Endothelial cell of umbilical vein (primary cell): ENCODE measurements around the gene TRAPPC4. TPM values are rescaled to one million over a fixed set of nuclear protein-coding genes. Genes with fewer than 3 reads are reported as not detected.

Experiments used
- BruUV-seq: library from RNA; stranded (reverse); fragments of 400-500 nt; replicated peaks from 2 replicates; lab custom pipeline; 2021; lab: Mats Ljungman, UMichigan
- CTCF ChIA-PET: fragments of 300-600, 350-600 bp; sonication (Branson Sonifier 250); formaldehyde crosslinking; loops from one replicate; lab custom pipeline; 2021; ENCODE audit warnings: antibody characterized with exemption, inconsistent platforms; lab: Charles Lee
- POLR2A ChIA-PET: fragments of 300-600, 350-600 bp; sonication (Branson Sonifier 250); formaldehyde crosslinking; loops from one replicate; lab custom pipeline; 2021; ENCODE audit warnings: antibody characterized with exemption, inconsistent platforms; lab: Charles Lee
- DNase-seq: peaks from one replicate; pipeline ENCODE4 v3.0.0-alpha.2; 2011; ENCODE audit warnings: low read depth, low spot score
- FAIRE-seq: peaks from 2 replicates; lab custom pipeline; 2011; peaks lifted over from hg19 to GRCh38; lab: Jason Lieb, UNC
- H2AFZ ChIP-seq: 2 replicates; pipeline ENCODE4 v1.6.0; 2012; ENCODE audit warnings: low read depth, low read length, control low read depth, inconsistent platforms
- H3K27ac ChIP-seq: 2 replicates; pipeline ENCODE4 v1.5.1; 2011; ENCODE audit warnings: low read depth, mild to moderate bottlenecking, control low read depth, low read length, moderate library complexity; ENCODE audit not compliant: insufficient read depth
- H3K27me3 ChIP-seq, 2 experiments: 2 replicates each; pipeline versions ENCODE4 v1.6.0 to v1.6.1; 2011; ENCODE audit warnings: low read length in 2 of 2, mixed read lengths in 1 of 2; ENCODE audit not compliant: control insufficient read depth in 2 of 2, insufficient read depth in 2 of 2
- H3K36me3 ChIP-seq, 2 experiments: 2 replicates in 1 of 2; 3 replicates in 1 of 2; pipeline ENCODE4 v1.5.1; 2011; ENCODE audit warnings: low read length in 2 of 2, mild to moderate bottlenecking in 1 of 2, moderate library complexity in 1 of 2; ENCODE audit not compliant: control insufficient read depth in 2 of 2, insufficient read depth in 2 of 2; ENCODE audit errors: extremely low read depth in 1 of 2
- H3K4me1 ChIP-seq: 3 replicates; pipeline ENCODE4 v1.5.1; 2011; ENCODE audit warnings: mild to moderate bottlenecking, low read length; ENCODE audit not compliant: control insufficient read depth, insufficient read depth; ENCODE audit errors: extremely low read depth
- H3K4me2 ChIP-seq: 2 replicates; pipeline ENCODE4 v1.6.1; 2011; ENCODE audit warnings: low read length, control low read depth, mixed read lengths; ENCODE audit not compliant: insufficient read depth
- H3K4me3 ChIP-seq, 3 experiments: fragments of 200-600 bp in 1 of 3; sonication (generic), shearing (Covaris generic) in 1 of 3; replicated peaks in 1 of 3; 2 replicates each; pipeline ENCODE4 v1.5.1; 2011 to 2016; ENCODE audit warnings: control low read depth in 3 of 3, low read length in 3 of 3, mild to moderate bottlenecking in 2 of 3, inconsistent platforms in 1 of 3, low read depth in 1 of 3, moderate library complexity in 1 of 3; ENCODE audit not compliant: insufficient read depth in 1 of 3
- H3K79me2 ChIP-seq: 2 replicates; pipeline ENCODE4 v1.6.0; 2012; ENCODE audit warnings: low read length, inconsistent platforms; ENCODE audit not compliant: control insufficient read depth, insufficient read depth
- H3K9ac ChIP-seq: replicated peaks from 2 replicates; pipeline ENCODE3; 2011; ENCODE audit warnings: low read length, control low read depth; ENCODE audit not compliant: insufficient read depth; ENCODE audit errors: extremely low read depth
- H3K9me1 ChIP-seq: replicated peaks from 3 replicates; pipeline ENCODE4 v1.6.0; 2011; ENCODE audit warnings: mild to moderate bottlenecking, low read length; ENCODE audit not compliant: control insufficient read depth, insufficient read depth; ENCODE audit errors: extremely low read depth
- H3K9me3 ChIP-seq: replicated peaks from 2 replicates; pipeline ENCODE4 v1.5.1; 2012; ENCODE audit warnings: low read length, inconsistent platforms; ENCODE audit not compliant: control insufficient read depth, insufficient read depth
- H4K20me1 ChIP-seq: replicated peaks from 2 replicates; pipeline ENCODE3; 2011; ENCODE audit warnings: mild to moderate bottlenecking, low read length; ENCODE audit not compliant: control insufficient read depth, insufficient read depth; ENCODE audit errors: extremely low read depth
- EZH2 ChIP-seq: IDR thresholded peaks from 2 replicates; pipeline ENCODE4 v1.6.1; 2012; ENCODE audit warnings: borderline replicate concordance, low read depth, mild to moderate bottlenecking, moderate library complexity, low read length, inconsistent platforms; ENCODE audit not compliant: severe bottlenecking
- GATA2 ChIP-seq: IDR thresholded peaks from 2 replicates; pipeline ENCODE4 v1.7.0; 2011; ENCODE audit warnings: low read depth, mild to moderate bottlenecking, moderate library complexity, mixed read lengths, low read length; ENCODE audit not compliant: insufficient read length, insufficient read depth
- MAX ChIP-seq: IDR thresholded peaks from 2 replicates; pipeline ENCODE4 v1.6.1; 2011; ENCODE audit not compliant: insufficient read depth, insufficient read length
- MYC ChIP-seq: IDR thresholded peaks from one replicate; pipeline ENCODE4 v1.6.1; 2011; ENCODE audit warnings: mild to moderate bottlenecking, low read depth, low read length
- POLR2AphosphoS5 ChIP-seq: IDR thresholded peaks from 2 replicates; pipeline ENCODE4 v1.6.1; 2012; ENCODE audit warnings: low read depth, mild to moderate bottlenecking, control low read depth, low read length, moderate library complexity; ENCODE audit not compliant: insufficient read depth
- dilution Hi-C: fragments of 300-500 bp; cut with MboI; formaldehyde crosslinking; loops from one replicate; pipeline ENCODE4 v1.15.0; 2019; ENCODE audit warnings: low sequenced_read_pairs; ENCODE audit not compliant: extremely low pct_ligation_motif_present
- intact Hi-C: fragments of 100-400 bp; cut with micrococcal nuclease; formaldehyde crosslinking; loops from one replicate; pipeline ENCODE4 v1.10.0; 2022
- polyA plus RNA-seq, 4 experiments: library from polyadenylated mRNA; depleted of rRNA in 3 of 4; stranded (reverse) in 3 of 4; unstranded in 1 of 4; fragments of >200 nt; gene quantifications; 2 replicates each; pipeline versions ENCODE4 v1.2.1 to v1.2.3, GENCODE V29; 2011 to 2012; ENCODE audit warnings: missing spikeins in 1 of 4
- total RNA-seq: library from RNA; stranded (reverse); gene quantifications from 2 replicates; pipeline ENCODE4 v1.2.3, GENCODE V29; 2021
- TF ChIP-seq, protein P1 (sequence below), 2 donors: IDR thresholded peaks; 1 replicate in 1 of 2; 2 replicates in 1 of 2; pipeline ENCODE4 v1.5.1; 2011; ENCODE audit warnings: low read length in 2 of 2, mild to moderate bottlenecking in 2 of 2, moderate library complexity in 2 of 2, control low read depth in 1 of 2, inconsistent platforms in 1 of 2, low read depth in 1 of 2; ENCODE audit not compliant: insufficient read depth in 1 of 2; ENCODE audit errors: extremely low read depth in 1 of 2

Gene TRAPPC4
- total and polyA plus RNA-seq, 2 donors (not counting 3 experiments of a cell fraction or from before 2014, with no cell fraction given), result 64.2 to 224 TPM

- Histone ChIP-seq H3K79me2 (peaks cover 5% of the 10 kb centered on the region), H3K9me1 (no peaks in the 10 kb centered on the region), H3K4me2 (no peak overlapping the region), H3K27ac (no peak overlapping the region), H3K9me3 (no peaks in the 10 kb centered on the region), H4K20me1 (no peaks in the 10 kb centered on the region), H3K27me3 (no peaks in the 10 kb centered on the region), H2AFZ (no peak overlapping the region), H3K4me1 (peaks cover 18% of the 10 kb centered on the region), H3K36me3 (peaks cover 6 to 19% of the 10 kb centered on the region in 2 experiments), H3K9ac (no peak overlapping the region), H3K4me3 (no peak overlapping the region)
- TF ChIP-seq, protein P1, sequence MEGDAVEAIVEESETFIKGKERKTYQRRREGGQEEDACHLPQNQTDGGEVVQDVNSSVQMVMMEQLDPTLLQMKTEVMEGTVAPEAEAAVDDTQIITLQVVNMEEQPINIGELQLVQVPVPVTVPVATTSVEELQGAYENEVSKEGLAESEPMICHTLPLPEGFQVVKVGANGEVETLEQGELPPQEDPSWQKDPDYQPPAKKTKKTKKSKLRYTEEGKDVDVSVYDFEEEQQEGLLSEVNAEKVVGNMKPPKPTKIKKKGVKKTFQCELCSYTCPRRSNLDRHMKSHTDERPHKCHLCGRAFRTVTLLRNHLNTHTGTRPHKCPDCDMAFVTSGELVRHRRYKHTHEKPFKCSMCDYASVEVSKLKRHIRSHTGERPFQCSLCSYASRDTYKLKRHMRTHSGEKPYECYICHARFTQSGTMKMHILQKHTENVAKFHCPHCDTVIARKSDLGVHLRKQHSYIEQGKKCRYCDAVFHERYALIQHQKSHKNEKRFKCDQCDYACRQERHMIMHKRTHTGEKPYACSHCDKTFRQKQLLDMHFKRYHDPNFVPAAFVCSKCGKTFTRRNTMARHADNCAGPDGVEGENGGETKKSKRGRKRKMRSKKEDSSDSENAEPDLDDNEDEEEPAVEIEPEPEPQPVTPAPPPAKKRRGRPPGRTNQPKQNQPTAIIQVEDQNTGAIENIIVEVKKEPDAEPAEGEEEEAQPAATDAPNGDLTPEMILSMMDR (IDR thresholded peaks at IDR 0.05; ENCODE audit: extremely low read depth in 1 of 2, insufficient read depth in 1 of 2, low read depth in 1 of 2, low read length in 2 of 2), result no peak
- TF ChIP-seq MAX (no peak), POLR2AphosphoS5 (no peak), GATA2 (no peak), EZH2 (no peak), MYC (no peak)
- ChIA-PET POLR2A (no interaction called here), CTCF (interaction anchor here (1.0 kb wide), 1 partner anchor 313 kb away, joined by 3 read pairs; no protein-coding TSS in a partner anchor)
- no peak for FAIRE-seq
- intact Hi-C loops (no loop called here), dilution Hi-C loops (no loop called here)
- no TSS peak for BruUV-seq
- DNase-seq, result no peak
Measured at GRCh38 chr11:119025099-119025473, 6.5 kb downstream of the TRAPPC4 start.
